C4-2B (cell line): ENCODE data around the gene SHCBP1L.

Experiments used
- H3K27ac ChIP-seq: fragments of 450-650 bp; 2 replicates; pipeline ENCODE4 v1.5.1; 2017
- ZFX ChIP-seq: fragments of 450-650 bp; IDR thresholded peaks from 2 replicates; pipeline ENCODE4 v1.6.1; 2017
- TF ChIP-seq, protein P1 (sequence below): fragments of 450-650 bp; conservative IDR thresholded peaks from 2 replicates; pipeline ENCODE4 v1.5.1; 2017; ENCODE audit warnings: mild to moderate bottlenecking

Gene SHCBP1L

GRCh38 chr1:182888736-182889531 lies 64.0 kb downstream of the SHCBP1L start:
- TF ChIP-seq, protein P1, sequence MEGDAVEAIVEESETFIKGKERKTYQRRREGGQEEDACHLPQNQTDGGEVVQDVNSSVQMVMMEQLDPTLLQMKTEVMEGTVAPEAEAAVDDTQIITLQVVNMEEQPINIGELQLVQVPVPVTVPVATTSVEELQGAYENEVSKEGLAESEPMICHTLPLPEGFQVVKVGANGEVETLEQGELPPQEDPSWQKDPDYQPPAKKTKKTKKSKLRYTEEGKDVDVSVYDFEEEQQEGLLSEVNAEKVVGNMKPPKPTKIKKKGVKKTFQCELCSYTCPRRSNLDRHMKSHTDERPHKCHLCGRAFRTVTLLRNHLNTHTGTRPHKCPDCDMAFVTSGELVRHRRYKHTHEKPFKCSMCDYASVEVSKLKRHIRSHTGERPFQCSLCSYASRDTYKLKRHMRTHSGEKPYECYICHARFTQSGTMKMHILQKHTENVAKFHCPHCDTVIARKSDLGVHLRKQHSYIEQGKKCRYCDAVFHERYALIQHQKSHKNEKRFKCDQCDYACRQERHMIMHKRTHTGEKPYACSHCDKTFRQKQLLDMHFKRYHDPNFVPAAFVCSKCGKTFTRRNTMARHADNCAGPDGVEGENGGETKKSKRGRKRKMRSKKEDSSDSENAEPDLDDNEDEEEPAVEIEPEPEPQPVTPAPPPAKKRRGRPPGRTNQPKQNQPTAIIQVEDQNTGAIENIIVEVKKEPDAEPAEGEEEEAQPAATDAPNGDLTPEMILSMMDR, result no peak
- no peak for TF ChIP-seq ZFX
- no peak overlapping the region for H3K27ac ChIP-seq

DNA sequence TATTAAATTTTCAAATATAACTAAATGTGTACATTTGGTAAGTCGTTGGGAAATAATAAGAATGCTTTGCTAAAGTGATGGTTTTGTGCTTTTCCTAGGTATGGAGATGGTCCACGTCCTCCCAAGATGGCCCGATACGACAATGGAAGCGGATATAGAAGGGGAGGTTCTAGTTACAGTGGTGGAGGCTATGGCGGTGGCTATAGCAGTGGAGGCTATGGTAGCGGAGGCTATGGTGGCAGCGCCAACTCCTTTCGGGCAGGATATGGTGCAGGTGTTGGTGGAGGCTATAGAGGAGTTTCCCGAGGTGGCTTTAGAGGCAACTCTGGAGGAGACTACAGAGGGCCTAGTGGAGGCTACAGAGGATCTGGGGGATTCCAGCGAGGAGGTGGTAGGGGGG lies 66.0 kb downstream of the SHCBP1L start:
- TF ChIP-seq ZFX, result no peak
- TF ChIP-seq, protein P1, result no peak
- H3K27ac ChIP-seq, result no peak overlapping the region

DNA sequence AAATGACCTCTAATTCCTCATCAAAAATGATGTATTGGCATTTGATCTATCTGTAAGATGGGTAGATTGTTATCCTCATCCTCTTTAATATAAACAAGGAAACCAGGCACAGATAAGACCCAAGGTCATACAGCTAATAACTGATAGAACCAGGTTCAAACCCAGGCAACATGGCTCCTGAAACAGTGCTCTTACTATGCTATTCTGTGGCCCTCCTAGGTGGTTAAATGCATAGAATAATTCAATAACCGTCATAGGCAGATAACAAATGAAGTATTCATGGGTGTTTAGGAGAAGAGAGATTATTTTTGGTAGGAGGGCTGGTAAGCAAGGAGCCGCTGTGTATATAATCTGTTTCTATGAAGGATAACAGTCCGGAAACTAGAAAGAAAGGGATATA lies 67.4 kb downstream of the SHCBP1L start:
- TF ChIP-seq, protein P1, result no peak
- no peak for TF ChIP-seq ZFX
- no peak overlapping the region for H3K27ac ChIP-seq

- TF ChIP-seq, protein P1, result no peak
- TF ChIP-seq ZFX, result no peak
These were observed 68.1 kb downstream of the SHCBP1L start for GRCh38 chr1:182884872-182885271.

DNA sequence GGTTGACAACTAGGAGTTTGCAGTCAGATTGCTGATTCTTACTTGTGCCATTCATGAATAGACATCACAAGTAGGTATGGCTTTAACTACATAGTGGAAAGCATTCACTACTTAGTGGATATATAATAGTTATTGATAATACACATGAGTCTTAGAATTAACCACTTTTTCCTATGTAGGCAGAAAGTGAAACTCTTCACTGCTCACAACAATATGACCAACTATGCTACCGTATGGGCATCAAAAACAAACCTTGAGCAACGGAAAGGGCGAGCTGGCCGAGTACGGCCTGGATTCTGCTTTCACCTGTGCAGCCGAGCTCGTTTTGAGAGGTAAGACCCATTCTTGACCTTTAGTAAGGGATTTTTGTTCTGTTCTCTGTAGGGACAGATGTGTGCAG lies 75.1 kb downstream of the SHCBP1L start:
- no peak overlapping the region for H3K27ac ChIP-seq
- TF ChIP-seq ZFX, result no peak

More at GRCh38 chr1:182884872-182885271, 68.1 kb downstream of the SHCBP1L start:
- no peak overlapping the region for H3K27ac ChIP-seq

DNA sequence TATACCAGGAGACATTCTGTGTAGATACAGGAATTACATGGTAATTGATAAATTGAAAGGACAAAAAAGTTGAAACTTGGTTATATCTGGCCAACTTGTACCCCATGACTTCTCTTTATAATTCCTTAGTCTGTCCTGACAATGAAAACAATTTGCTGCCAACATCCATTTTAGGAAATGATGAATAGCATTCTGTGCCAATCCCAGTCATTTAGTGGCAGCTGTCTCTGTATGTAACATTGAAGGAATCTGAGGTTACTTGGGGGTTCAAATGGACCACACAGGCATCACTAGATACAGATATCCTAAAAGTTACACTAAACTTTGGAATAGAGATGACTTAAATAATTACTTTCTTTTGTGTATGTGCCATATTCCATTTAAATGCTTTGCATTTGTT lies 75.6 kb downstream of the SHCBP1L start:
- no peak overlapping the region for H3K27ac ChIP-seq
- TF ChIP-seq, protein P1, result no peak
- TF ChIP-seq ZFX, result no peak

GRCh38 chr1:182875889-182876288 lies 77.1 kb downstream of the SHCBP1L start:
- no peak for TF ChIP-seq ZFX
- TF ChIP-seq, protein P1, result no peak
- H3K27ac ChIP-seq, result no peak overlapping the region

GRCh38 chr1:182872881-182873280 lies 80.1 kb downstream of the SHCBP1L start:
- H3K27ac ChIP-seq, result no peak overlapping the region
- no peak for TF ChIP-seq ZFX
- TF ChIP-seq, protein P1, result no peak
